GM20431 (cell line): Measurements from ENCODE around the gene C1QL4.
"Not testable (repeated sequence)": the region's sequence is repeated elsewhere in the genome, so short reads cannot be mapped to it uniquely, and the experiment has no call there.

ENCODE experiments used
- in situ Hi-C: fragments of 300-500 bp; cut with MseI, MboI; formaldehyde crosslinking; loops from one replicate; pipeline ENCODE4 v1.15.0; 2020; ENCODE audit warnings: low sequenced_read_pairs; ENCODE audit not compliant: unreplicated experiment

C1QL4 gene

GRCh38 chr12:49317118-49317517, 19.9 kb downstream of the C1QL4 start:
- in situ Hi-C loops = not testable (repeated sequence)

- in situ Hi-C loops = no loop called here
Observed at GRCh38 chr12:49314811-49315210, 22.2 kb downstream of the C1QL4 start.

GRCh38 chr12:49310451-49311000, 26.5 kb downstream of the C1QL4 start:
- in situ Hi-C loops = not testable (repeated sequence)

- in situ Hi-C loops = no loop called here
Observed at GRCh38 chr12:49309386-49309785, 27.6 kb downstream of the C1QL4 start.

GRCh38 chr12:49305762-49306510, 31.1 kb downstream of the C1QL4 start:
- in situ Hi-C loops = no loop called here

GRCh38 chr12:49304161-49304560, 32.8 kb downstream of the C1QL4 start:
- in situ Hi-C loops = no loop called here

- in situ Hi-C loops = no loop called here
Observed at GRCh38 chr12:49301760-49302159, 35.2 kb downstream of the C1QL4 start.

GRCh38 chr12:49298160-49298559, 38.8 kb downstream of the C1QL4 start:
- in situ Hi-C loops = no loop called here

- in situ Hi-C loops = no loop called here
Observed at GRCh38 chr12:49297695-49298060, 39.3 kb downstream of the C1QL4 start.

GRCh38 chr12:49296836-49297694, 39.9 kb downstream of the C1QL4 start:
- in situ Hi-C loops = no loop called here

GRCh38 chr12:49296034-49296835, 40.8 kb downstream of the C1QL4 start:
- in situ Hi-C loops = no loop called here

- in situ Hi-C loops = no loop called here
Observed at GRCh38 chr12:49295082-49295936, 41.7 kb downstream of the C1QL4 start, which contains the start of gene PRPH. PRPH (plus strand) TSS chr12:49295147; CDS start chr12:49295201, 54 bp downstream.

GRCh38 chr12:49294804-49295081, 42.2 kb downstream of the C1QL4 start:
- in situ Hi-C loops = no loop called here

GRCh38 chr12:49294086-49294803, 42.7 kb downstream of the C1QL4 start:
- in situ Hi-C loops = no loop called here

GRCh38 chr12:49293056-49293956, 43.7 kb downstream of the C1QL4 start:
- in situ Hi-C loops = no loop called here

- in situ Hi-C loops = no loop called here
Observed at GRCh38 chr12:49292729-49293055, 44.3 kb downstream of the C1QL4 start.

- in situ Hi-C loops = loop anchor here (10.0 kb wide), 1 partner anchor 56 kb away; the partner anchor contains the start of gene DNAJC22
Observed at GRCh38 chr12:49288922-49289555, 47.9 kb downstream of the C1QL4 start.
